Skeletal muscle satellite cell (primary cell): Measurements from ENCODE around the gene PCDHGA1.
"Not testable (repeated sequence)": the region's sequence is repeated elsewhere in the genome, so short reads cannot be mapped to it uniquely, and the experiment has no call there.

ENCODE experiments used
- H3K27me3 ChIP-seq: 2 replicates; pipeline ENCODE4 v1.7.0; 2013; ENCODE audit warnings: low read length; ENCODE audit not compliant: control insufficient read depth, insufficient read depth
- H3K36me3 ChIP-seq: 2 replicates; pipeline ENCODE4 v1.7.0; 2013; ENCODE audit warnings: mild to moderate bottlenecking, control low read depth, low read length; ENCODE audit not compliant: insufficient read depth
- H3K4me1 ChIP-seq: 2 replicates; pipeline ENCODE4 v1.7.0; 2013; ENCODE audit warnings: low read length; ENCODE audit not compliant: control insufficient read depth, insufficient read depth
- H3K4me2 ChIP-seq: 2 replicates; pipeline ENCODE4 v1.7.0; 2013; ENCODE audit warnings: mild to moderate bottlenecking, low read length
- H3K4me3 ChIP-seq: 2 replicates; pipeline ENCODE4 v1.7.0; 2013; ENCODE audit warnings: low read length
- H3K9ac ChIP-seq: 2 replicates; pipeline ENCODE4 v1.7.0; 2013; ENCODE audit warnings: mild to moderate bottlenecking, low read depth, low read length, moderate library complexity
- H3K9me3 ChIP-seq: replicated peaks from 2 replicates; pipeline ENCODE4 v1.7.0; 2013; ENCODE audit warnings: mild to moderate bottlenecking, control low read depth, low read length

Gene PCDHGA1

GRCh38 chr5:141419074-141419880, 89.0 kb downstream of the PCDHGA1 start:
- Histone ChIP-seq H3K4me3 (no peak overlapping the region), H3K9me3 (peaks cover 44% of the 10 kb centered on the region), H3K4me2 (no peak overlapping the region), H3K36me3 (peaks cover 3% of the 10 kb centered on the region), H3K4me1 (no peaks in the 10 kb centered on the region), H3K9ac (no peak overlapping the region), H3K27me3 (no peaks in the 10 kb centered on the region)

- Histone ChIP-seq H3K4me2 (peak within 1 kb of the TSS; percentile 68), H3K36me3 (no peaks in the 10 kb centered on the region), H3K4me1 (no peaks in the 10 kb centered on the region), H3K27me3 (no peaks in the 10 kb centered on the region), H3K9ac (peak within 1 kb of the TSS; percentile 25), H3K4me3 (peak within 1 kb of the TSS; percentile 61), H3K9me3 (peaks cover 40% of the 10 kb centered on the region)
Measured at GRCh38 chr5:141420855-141421488, 90.7 kb downstream of the PCDHGA1 start, which contains the start of gene PCDHGA11. Gene PCDHGA11, plus strand, starts transcription at chr5:141421051. Its CDS starts 177 bp downstream, at chr5:141421228.

GRCh38 chr5:141421489-141421855, 91.2 kb downstream of the PCDHGA1 start:
- Histone ChIP-seq H3K27me3 (no peaks in the 10 kb centered on the region), H3K9ac (peak overlapping the region; percentile 25), H3K4me1 (no peaks in the 10 kb centered on the region), H3K4me2 (peak overlapping the region; percentile 68), H3K36me3 (no peaks in the 10 kb centered on the region), H3K4me3 (peak overlapping the region; percentile 61), H3K9me3 (peaks cover 40% of the 10 kb centered on the region)

- Histone ChIP-seq H3K27me3 (no peaks in the 10 kb centered on the region), H3K36me3 (no peaks in the 10 kb centered on the region)
Measured at GRCh38 chr5:141422742-141423291, 92.5 kb downstream of the PCDHGA1 start.

GRCh38 chr5:141427783-141428426, 97.6 kb downstream of the PCDHGA1 start:
- H3K27me3 ChIP-seq: no peaks in the 10 kb centered on the region
- H3K36me3 ChIP-seq: peaks cover 3% of the 10 kb centered on the region
- H3K4me3 ChIP-seq: no peak overlapping the region
- no peak overlapping the region for H3K4me2 ChIP-seq
- H3K4me1 ChIP-seq: no peaks in the 10 kb centered on the region
- H3K9ac ChIP-seq: no peak overlapping the region
- H3K9me3 ChIP-seq: peaks cover 40% of the 10 kb centered on the region

More at GRCh38 chr5:141422742-141423291, 92.5 kb downstream of the PCDHGA1 start:
- Histone ChIP-seq H3K4me2 (no peak overlapping the region), H3K9me3 (peaks cover 53% of the 10 kb centered on the region), H3K9ac (no peak overlapping the region), H3K4me3 (no peak overlapping the region), H3K4me1 (no peaks in the 10 kb centered on the region)

GRCh38 chr5:141430332-141431113, 100.2 kb downstream of the PCDHGA1 start, which contains the start of gene PCDHGA12:
Gene PCDHGA12, plus strand, starts transcription at chr5:141430507. Its CDS starts 253 bp downstream, at chr5:141430760.
- peak within 1 kb of the TSS; percentile 52 for H3K4me3 ChIP-seq
- H3K9ac ChIP-seq: no peak within 1 kb of the TSS
- H3K36me3 ChIP-seq: peaks cover 3% of the 10 kb centered on the region
- H3K9me3 ChIP-seq: peaks cover 34% of the 10 kb centered on the region
- H3K27me3 ChIP-seq: no peaks in the 10 kb centered on the region
- H3K4me2 ChIP-seq: peak within 1 kb of the TSS; percentile 74
- H3K4me1 ChIP-seq: no peaks in the 10 kb centered on the region

GRCh38 chr5:141431286-141431685, 101.0 kb downstream of the PCDHGA1 start:
- no peaks in the 10 kb centered on the region for H3K27me3 ChIP-seq
- peak overlapping the region; percentile 74 for H3K4me2 ChIP-seq
- no peak overlapping the region for H3K9ac ChIP-seq
- H3K4me3 ChIP-seq: peak overlapping the region; percentile 52
- H3K4me1 ChIP-seq: no peaks in the 10 kb centered on the region
- H3K36me3 ChIP-seq: peaks cover 3% of the 10 kb centered on the region
- H3K9me3 ChIP-seq: peaks cover 34% of the 10 kb centered on the region

DNA sequence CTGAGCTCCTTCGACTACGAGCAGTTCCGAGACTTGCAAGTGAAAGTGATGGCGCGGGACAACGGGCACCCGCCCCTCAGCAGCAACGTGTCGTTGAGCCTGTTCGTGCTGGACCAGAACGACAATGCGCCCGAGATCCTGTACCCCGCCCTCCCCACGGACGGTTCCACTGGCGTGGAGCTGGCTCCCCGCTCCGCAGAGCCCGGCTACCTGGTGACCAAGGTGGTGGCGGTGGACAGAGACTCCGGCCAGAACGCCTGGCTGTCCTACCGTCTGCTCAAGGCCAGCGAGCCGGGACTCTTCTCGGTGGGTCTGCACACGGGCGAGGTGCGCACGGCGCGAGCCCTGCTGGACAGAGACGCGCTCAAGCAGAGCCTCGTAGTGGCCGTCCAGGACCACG, 102.0 kb downstream of the PCDHGA1 start:
- H3K4me1 ChIP-seq, H3K36me3 ChIP-seq, H3K9ac ChIP-seq, H3K27me3 ChIP-seq, H3K4me2 ChIP-seq, H3K4me3 ChIP-seq: not testable (repeated sequence)
- H3K9me3 ChIP-seq: peaks cover 26% of the 10 kb centered on the region

DNA sequence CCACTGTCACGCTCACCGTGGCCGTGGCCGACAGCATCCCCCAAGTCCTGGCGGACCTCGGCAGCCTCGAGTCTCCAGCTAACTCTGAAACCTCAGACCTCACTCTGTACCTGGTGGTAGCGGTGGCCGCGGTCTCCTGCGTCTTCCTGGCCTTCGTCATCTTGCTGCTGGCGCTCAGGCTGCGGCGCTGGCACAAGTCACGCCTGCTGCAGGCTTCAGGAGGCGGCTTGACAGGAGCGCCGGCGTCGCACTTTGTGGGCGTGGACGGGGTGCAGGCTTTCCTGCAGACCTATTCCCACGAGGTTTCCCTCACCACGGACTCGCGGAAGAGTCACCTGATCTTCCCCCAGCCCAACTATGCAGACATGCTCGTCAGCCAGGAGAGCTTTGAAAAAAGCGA, 102.4 kb downstream of the PCDHGA1 start:
- H3K4me1 ChIP-seq, H3K4me3 ChIP-seq, H3K9ac ChIP-seq, H3K4me2 ChIP-seq, H3K27me3 ChIP-seq, H3K36me3 ChIP-seq: not testable (repeated sequence)
- H3K9me3 ChIP-seq: peaks cover 22% of the 10 kb centered on the region

DNA sequence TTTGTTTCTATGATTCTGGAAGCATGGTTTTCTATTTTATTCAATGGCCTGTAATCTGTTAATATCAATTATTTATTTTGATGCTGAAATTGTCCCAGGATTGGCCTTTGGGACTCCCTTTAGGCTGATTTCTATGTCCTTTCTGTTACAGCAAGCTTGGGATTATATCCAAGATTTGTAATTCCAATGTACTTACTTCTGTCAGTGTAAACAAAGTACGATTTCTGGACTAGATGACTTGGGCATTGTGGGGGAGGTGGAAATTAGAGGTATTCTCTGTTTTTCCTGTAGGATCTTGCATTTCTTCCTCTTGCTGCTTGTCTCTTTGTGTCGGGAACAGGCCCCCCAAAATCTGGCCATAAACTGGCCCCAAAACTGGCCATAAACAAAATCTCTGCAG, 103.7 kb downstream of the PCDHGA1 start:
- H3K36me3 ChIP-seq: peaks cover 3% of the 10 kb centered on the region
- H3K27me3 ChIP-seq: no peaks in the 10 kb centered on the region
- H3K4me2 ChIP-seq: no peak overlapping the region
- no peak overlapping the region for H3K4me3 ChIP-seq
- H3K9me3 ChIP-seq: peaks cover 15% of the 10 kb centered on the region
- H3K9ac ChIP-seq: no peak overlapping the region
- no peaks in the 10 kb centered on the region for H3K4me1 ChIP-seq

GRCh38 chr5:141437221-141437620, 106.9 kb downstream of the PCDHGA1 start:
- no peak overlapping the region for H3K9ac ChIP-seq
- H3K4me2 ChIP-seq: no peak overlapping the region
- no peaks in the 10 kb centered on the region for H3K36me3 ChIP-seq
- H3K27me3 ChIP-seq: no peaks in the 10 kb centered on the region
- peaks cover 5% of the 10 kb centered on the region for H3K9me3 ChIP-seq
- H3K4me1 ChIP-seq: no peaks in the 10 kb centered on the region
- H3K4me3 ChIP-seq: no peak overlapping the region
